ENCODE results near the gene CCL3. TPM values are rescaled to one million over a fixed set of nuclear protein-coding genes. Genes with fewer than 3 reads are reported as not detected.
"Not testable (repeated sequence)": the region's sequence is repeated elsewhere in the genome, so short reads cannot be mapped to it uniquely, and the experiment has no call there.

Gene CCL3
- total RNA-seq, 2 experiments from 2014 or later: 8.3 TPM

GRCh38 chr17:36113131-36113530 is 23.2 kb upstream of the CCL3 start:
- DNase-seq; H3K36me3 Mint-ChIP-seq (ENCODE audit: low read depth); intact Hi-C loops (cut with micrococcal nuclease); CTCF ChIA-PET; H3K4me3 Mint-ChIP-seq; H3K9me3 Mint-ChIP-seq; H3K27ac Mint-ChIP-seq: not testable (repeated sequence)
- Mint-ChIP-seq H3K4me1 (ENCODE audit: low read depth) (peaks cover 14% of the 10 kb centered on the region), H3K27me3 (ENCODE audit: low read depth) (peaks cover 22% of the 10 kb centered on the region)

GRCh38 chr17:36112572-36112971 is 22.6 kb upstream of the CCL3 start:
- no peak overlapping the region for H3K4me3 Mint-ChIP-seq
- peaks cover 9% of the 10 kb centered on the region for H3K4me1 Mint-ChIP-seq (ENCODE audit: low read depth)
- H3K27ac Mint-ChIP-seq: no peak overlapping the region
- H3K9me3 Mint-ChIP-seq: peaks cover 7% of the 10 kb centered on the region
- intact Hi-C loops (cut with micrococcal nuclease): no loop called here
- DNase-seq: no peak
- CTCF ChIA-PET: no interaction called here
- no peaks in the 10 kb centered on the region for H3K36me3 Mint-ChIP-seq (ENCODE audit: low read depth)
- peaks cover 22% of the 10 kb centered on the region for H3K27me3 Mint-ChIP-seq (ENCODE audit: low read depth)

- Mint-ChIP-seq H3K27me3 (ENCODE audit: low read depth) (peaks cover 27% of the 10 kb centered on the region), H3K4me3 (no peak overlapping the region), H3K36me3 (ENCODE audit: low read depth) (no peaks in the 10 kb centered on the region), H3K9me3 (peaks cover 7% of the 10 kb centered on the region), H3K27ac (no peak overlapping the region), H3K4me1 (ENCODE audit: low read depth) (no peaks in the 10 kb centered on the region)
- intact Hi-C loops (cut with micrococcal nuclease): no loop called here
- DNase-seq: no peak
- CTCF ChIA-PET: interaction anchor here (0.6 to 1.1 kb wide), 6 partner anchors 36 to 559 kb away, joined by 3 read pairs; no protein-coding TSS in a partner anchor
Measured at GRCh38 chr17:36111068-36111490, 21.1 kb upstream of the CCL3 start.

- H3K36me3 Mint-ChIP-seq (ENCODE audit: low read depth); H3K27ac Mint-ChIP-seq; H3K9me3 Mint-ChIP-seq; intact Hi-C loops (cut with micrococcal nuclease); H3K4me3 Mint-ChIP-seq; DNase-seq; H3K4me1 Mint-ChIP-seq (ENCODE audit: low read depth): not testable (repeated sequence)
- CTCF ChIA-PET: interaction anchor here (3.0 kb wide), 1 partner anchor 36 kb away, joined by 6 read pairs; no protein-coding TSS in a partner anchor
- peaks cover 33% of the 10 kb centered on the region for H3K27me3 Mint-ChIP-seq (ENCODE audit: low read depth)
Measured at GRCh38 chr17:36108265-36108664, 18.3 kb upstream of the CCL3 start.

GRCh38 chr17:36107660-36108059 is 17.7 kb upstream of the CCL3 start:
- intact Hi-C loops (cut with micrococcal nuclease): no loop called here
- no peak for DNase-seq
- CTCF ChIA-PET: interaction anchor here (3.0 kb wide), 1 partner anchor 35 kb away, joined by 6 read pairs; no protein-coding TSS in a partner anchor
- peaks cover 4% of the 10 kb centered on the region for H3K4me1 Mint-ChIP-seq (ENCODE audit: low read depth)
- H3K36me3 Mint-ChIP-seq (ENCODE audit: low read depth): no peaks in the 10 kb centered on the region
- H3K27ac Mint-ChIP-seq: no peak overlapping the region
- H3K27me3 Mint-ChIP-seq (ENCODE audit: low read depth): peaks cover 38% of the 10 kb centered on the region
- H3K4me3 Mint-ChIP-seq: no peak overlapping the region
- peaks cover 6% of the 10 kb centered on the region for H3K9me3 Mint-ChIP-seq

- Mint-ChIP-seq H3K4me3 (no peak overlapping the region), H3K4me1 (ENCODE audit: low read depth) (peaks cover 4% of the 10 kb centered on the region), H3K9me3 (no peaks in the 10 kb centered on the region), H3K36me3 (ENCODE audit: low read depth) (no peaks in the 10 kb centered on the region), H3K27ac (no peak overlapping the region), H3K27me3 (ENCODE audit: low read depth) (peaks cover 40% of the 10 kb centered on the region)
- CTCF ChIA-PET: no interaction called here
- no peak for DNase-seq
- intact Hi-C loops (cut with micrococcal nuclease): no loop called here
Measured at GRCh38 chr17:36106493-36106835, 16.5 kb upstream of the CCL3 start.

- CTCF ChIA-PET: no interaction called here
- Mint-ChIP-seq H3K4me1 (ENCODE audit: low read depth) (peaks cover 4% of the 10 kb centered on the region), H3K27me3 (ENCODE audit: low read depth) (peaks cover 36% of the 10 kb centered on the region), H3K4me3 (no peak overlapping the region), H3K9me3 (no peaks in the 10 kb centered on the region), H3K27ac (no peak overlapping the region), H3K36me3 (ENCODE audit: low read depth) (no peaks in the 10 kb centered on the region)
- intact Hi-C loops (cut with micrococcal nuclease): no loop called here
- no peak for DNase-seq
Measured at GRCh38 chr17:36105781-36106492, 16.0 kb upstream of the CCL3 start.

GRCh38 chr17:36104701-36105181 is 14.8 kb upstream of the CCL3 start:
- H3K36me3 Mint-ChIP-seq (ENCODE audit: low read depth): no peaks in the 10 kb centered on the region
- peak overlapping the region; percentile 22 for H3K4me3 Mint-ChIP-seq
- intact Hi-C loops (cut with micrococcal nuclease): no loop called here
- H3K4me1 Mint-ChIP-seq (ENCODE audit: low read depth): peaks cover 4% of the 10 kb centered on the region
- no peaks in the 10 kb centered on the region for H3K9me3 Mint-ChIP-seq
- no peak overlapping the region for H3K27ac Mint-ChIP-seq
- H3K27me3 Mint-ChIP-seq (ENCODE audit: low read depth): peaks cover 34% of the 10 kb centered on the region
- no peak for DNase-seq
- CTCF ChIA-PET: no interaction called here

GRCh38 chr17:36104246-36104645 is 14.3 kb upstream of the CCL3 start:
- H3K4me1 Mint-ChIP-seq (ENCODE audit: low read depth); H3K9me3 Mint-ChIP-seq; CTCF ChIA-PET; H3K36me3 Mint-ChIP-seq (ENCODE audit: low read depth); DNase-seq; H3K27ac Mint-ChIP-seq; intact Hi-C loops (cut with micrococcal nuclease): not testable (repeated sequence)
- H3K27me3 Mint-ChIP-seq (ENCODE audit: low read depth): peaks cover 36% of the 10 kb centered on the region
- H3K4me3 Mint-ChIP-seq: peak overlapping the region; percentile 22

- H3K9me3 Mint-ChIP-seq; intact Hi-C loops (cut with micrococcal nuclease); H3K27ac Mint-ChIP-seq; H3K36me3 Mint-ChIP-seq (ENCODE audit: low read depth); CTCF ChIA-PET; DNase-seq; H3K4me1 Mint-ChIP-seq (ENCODE audit: low read depth): not testable (repeated sequence)
- peaks cover 42% of the 10 kb centered on the region for H3K27me3 Mint-ChIP-seq (ENCODE audit: low read depth)
- peak within 1 kb of the TSS; percentile 22 for H3K4me3 Mint-ChIP-seq
Measured at GRCh38 chr17:36103401-36103975, 13.5 kb upstream of the CCL3 start, which contains the start of gene CCL4. Gene CCL4 (plus strand): TSS chr17:36103827. CDS start chr17:36103906, 79 bp downstream.

- H3K4me3 Mint-ChIP-seq; DNase-seq; intact Hi-C loops (cut with micrococcal nuclease); H3K36me3 Mint-ChIP-seq (ENCODE audit: low read depth); H3K27ac Mint-ChIP-seq; H3K9me3 Mint-ChIP-seq; H3K4me1 Mint-ChIP-seq (ENCODE audit: low read depth): not testable (repeated sequence)
- CTCF ChIA-PET: interaction anchor here (0.6 to 1.3 kb wide), 2 partner anchors 26 to 921 kb away, joined by 4 to 5 read pairs; no protein-coding TSS in a partner anchor
- H3K27me3 Mint-ChIP-seq (ENCODE audit: low read depth): peaks cover 36% of the 10 kb centered on the region
Measured at GRCh38 chr17:36099004-36099403, 9.1 kb upstream of the CCL3 start.

- Mint-ChIP-seq H3K36me3 (ENCODE audit: low read depth) (no peaks in the 10 kb centered on the region), H3K27ac (no peak overlapping the region), H3K9me3 (no peaks in the 10 kb centered on the region), H3K27me3 (ENCODE audit: low read depth) (peaks cover 33% of the 10 kb centered on the region), H3K4me1 (ENCODE audit: low read depth) (peaks cover 12% of the 10 kb centered on the region), H3K4me3 (no peak overlapping the region)
- intact Hi-C loops (cut with micrococcal nuclease): no loop called here
- CTCF ChIA-PET: no interaction called here
- no peak for DNase-seq
Measured at GRCh38 chr17:36095992-36096391, 6.0 kb upstream of the CCL3 start.

- CTCF ChIA-PET: no interaction called here
- peaks cover 22% of the 10 kb centered on the region for H3K4me1 Mint-ChIP-seq (ENCODE audit: low read depth)
- no peaks in the 10 kb centered on the region for H3K36me3 Mint-ChIP-seq (ENCODE audit: low read depth)
- H3K27me3 Mint-ChIP-seq (ENCODE audit: low read depth): peaks cover 28% of the 10 kb centered on the region
- DNase-seq: no peak
- no peak overlapping the region for H3K4me3 Mint-ChIP-seq
- H3K27ac Mint-ChIP-seq: no peak overlapping the region
- H3K9me3 Mint-ChIP-seq: no peaks in the 10 kb centered on the region
- intact Hi-C loops (cut with micrococcal nuclease): no loop called here
Measured at GRCh38 chr17:36094746-36095145, 4.8 kb upstream of the CCL3 start.
